ENCODE data around the gene ATP6V1B1.
A peak's percentile ranks its signal among the peaks of the same experiment; 100 is the strongest.

ATP6V1B1 gene

GRCh38 chr2:70964596-70965386 lies 29.1 kb downstream of the ATP6V1B1 start:
- peak in 32 of 51 donors; percentile 9 to 80 (median 42) for DNase-seq

- no peak for DNase-seq
Observed at GRCh38 chr2:70965506-70965905, 29.8 kb downstream of the ATP6V1B1 start.

- DNase-seq, result no peak
Observed at GRCh38 chr2:70966681-70967080, 31.0 kb downstream of the ATP6V1B1 start.

- DNase-seq, result no peak
Observed at GRCh38 chr2:70967189-70967588, 31.5 kb downstream of the ATP6V1B1 start.

GRCh38 chr2:70974592-70974991 lies 38.9 kb downstream of the ATP6V1B1 start:
- no peak for DNase-seq

- no peak for DNase-seq
Observed at GRCh38 chr2:70975237-70975636, 39.5 kb downstream of the ATP6V1B1 start.

GRCh38 chr2:70977605-70978205 lies 42.0 kb downstream of the ATP6V1B1 start:
- DNase-seq, result no peak

- DNase-seq, result peak in 10 of 51 donors; percentile 8 to 50 (median 23)
Observed at GRCh38 chr2:70978341-70979179, 42.9 kb downstream of the ATP6V1B1 start, which contains the start of gene ANKRD53. Gene ANKRD53 (plus strand): TSS chr2:70978630. CDS start chr2:70978646, 16 bp downstream.

- DNase-seq, result no peak
Observed at GRCh38 chr2:70979180-70979488, 43.4 kb downstream of the ATP6V1B1 start.

GRCh38 chr2:70979626-70980025 lies 43.9 kb downstream of the ATP6V1B1 start:
- no peak for DNase-seq

GRCh38 chr2:70981421-70981820 lies 45.7 kb downstream of the ATP6V1B1 start:
- DNase-seq, result no peak

- no peak for DNase-seq
Observed at GRCh38 chr2:70981866-70982810, 46.4 kb downstream of the ATP6V1B1 start.

- no peak for DNase-seq
Observed at GRCh38 chr2:70982971-70983370, 47.3 kb downstream of the ATP6V1B1 start.

GRCh38 chr2:70983506-70984227 lies 48.0 kb downstream of the ATP6V1B1 start:
- DNase-seq, result no peak

- no peak for DNase-seq
Observed at GRCh38 chr2:70984228-70984575, 48.5 kb downstream of the ATP6V1B1 start.

GRCh38 chr2:70984576-70985282 lies 49.0 kb downstream of the ATP6V1B1 start:
- DNase-seq, result peak in 12 of 51 donors; percentile 3 to 46 (median 18)

- no peak for DNase-seq
Observed at GRCh38 chr2:70985283-70985688, 49.6 kb downstream of the ATP6V1B1 start.

GRCh38 chr2:70985956-70986355 lies 50.3 kb downstream of the ATP6V1B1 start:
- DNase-seq, result no peak

GRCh38 chr2:70986499-70987189 lies 50.9 kb downstream of the ATP6V1B1 start:
- no peak for DNase-seq

All from hypothalamus (tissue), 51 donors.